Mesodermal cell (in vitro differentiated cells): Measurements from ENCODE around the gene MARK3.
"Not testable (repeated sequence)": the region's sequence is repeated elsewhere in the genome, so short reads cannot be mapped to it uniquely, and the experiment has no call there.

Source experiments
- H3K27ac ChIP-seq: 2 replicates; pipeline ENCODE4 v1.7.0; 2013; ENCODE audit warnings: mild to moderate bottlenecking, low read depth, low read length, moderate library complexity; ENCODE audit not compliant: severe bottlenecking
- H3K36me3 ChIP-seq: 2 replicates; pipeline ENCODE4 v1.7.1; 2013; ENCODE audit warnings: mild to moderate bottlenecking, low read length, moderate library complexity; ENCODE audit not compliant: control insufficient read depth, insufficient read depth
- H3K4me1 ChIP-seq: one replicate; pipeline ENCODE4 v1.7.1; 2013; ENCODE audit warnings: mild to moderate bottlenecking, low read length; ENCODE audit not compliant: insufficient read depth, control insufficient read depth, poor library complexity, severe bottlenecking
- H3K4me3 ChIP-seq: 2 replicates; pipeline ENCODE4 v1.7.0; 2013; ENCODE audit warnings: low read length, control low read depth, mild to moderate bottlenecking; ENCODE audit not compliant: insufficient read depth, poor library complexity, severe bottlenecking; ENCODE audit errors: extremely low read depth
- H3K9me3 ChIP-seq: 2 replicates; pipeline ENCODE4 v1.7.1; 2013; ENCODE audit warnings: mild to moderate bottlenecking, low read length, moderate library complexity; ENCODE audit not compliant: control insufficient read depth
- WGBS, 2 experiments: methylation state at CpG; one replicate each; pipeline ENCODE4 v1.1.5; 2013; ENCODE audit warnings: missing lambda C conversion rate in 2 of 2; ENCODE audit not compliant: insufficient coverage in 2 of 2; 5-methylcytosine and 5-hydroxymethylcytosine counted together

Gene MARK3

DNA sequence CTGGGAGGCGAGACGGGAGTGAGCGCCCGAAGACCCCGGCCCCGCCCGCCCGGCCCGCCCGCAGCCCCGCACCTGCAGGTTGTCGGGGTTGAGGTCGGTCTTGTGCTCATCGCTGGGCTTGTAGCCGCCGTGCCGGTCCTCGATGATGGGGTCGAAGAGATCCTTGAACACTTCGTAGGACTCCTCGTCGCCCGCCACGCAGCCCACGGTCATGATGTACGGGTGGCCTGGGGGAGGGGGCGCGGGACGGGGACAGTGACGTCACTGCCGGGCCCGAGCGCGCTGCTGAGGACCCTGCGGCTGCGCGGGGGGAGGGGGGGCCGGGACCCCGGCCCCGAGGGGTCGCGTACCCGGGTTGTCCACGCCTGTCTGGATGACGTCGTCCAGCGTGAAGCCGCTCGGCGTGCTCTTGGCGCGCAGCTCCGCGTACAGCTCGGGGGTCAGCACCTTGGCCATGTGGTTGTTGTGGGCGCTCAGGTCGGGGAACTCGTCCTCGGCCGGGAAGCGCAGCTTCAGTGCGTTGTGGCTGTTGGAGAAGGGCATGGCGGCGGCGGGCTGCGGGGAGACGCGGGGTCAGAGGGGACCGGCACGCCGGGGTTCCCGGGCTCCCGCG, 136.8 kb downstream of the MARK3 start:
- peaks cover 11% of the 10 kb centered on the region for H3K36me3 ChIP-seq
- no peaks in the 10 kb centered on the region for H3K9me3 ChIP-seq
- H3K4me1 ChIP-seq, result peaks cover 15% of the 10 kb centered on the region
- WGBS, 2 experiments, result 0 to 1% methylated on average over 54 to 68 of the region's 74 CpGs
- H3K4me3 ChIP-seq, result peak overlapping the region; percentile 58
- no peak overlapping the region for H3K27ac ChIP-seq

- H3K27ac ChIP-seq, result no peak within 1 kb of the TSS
- 0% methylated on average over 79 to 93 of the region's 107 CpGs for WGBS, 2 experiments
- peaks cover 11% of the 10 kb centered on the region for H3K36me3 ChIP-seq
- H3K4me1 ChIP-seq, result peaks cover 22% of the 10 kb centered on the region
- H3K9me3 ChIP-seq, result no peaks in the 10 kb centered on the region
- peak within 1 kb of the TSS; percentile 58 for H3K4me3 ChIP-seq
These were observed 137.7 kb downstream of the MARK3 start, which contains the start of gene CKB for GRCh38 chr14:103522649-103523574. Gene CKB (minus strand): TSS chr14:103522830. CDS start chr14:103522493, 337 bp downstream.

DNA sequence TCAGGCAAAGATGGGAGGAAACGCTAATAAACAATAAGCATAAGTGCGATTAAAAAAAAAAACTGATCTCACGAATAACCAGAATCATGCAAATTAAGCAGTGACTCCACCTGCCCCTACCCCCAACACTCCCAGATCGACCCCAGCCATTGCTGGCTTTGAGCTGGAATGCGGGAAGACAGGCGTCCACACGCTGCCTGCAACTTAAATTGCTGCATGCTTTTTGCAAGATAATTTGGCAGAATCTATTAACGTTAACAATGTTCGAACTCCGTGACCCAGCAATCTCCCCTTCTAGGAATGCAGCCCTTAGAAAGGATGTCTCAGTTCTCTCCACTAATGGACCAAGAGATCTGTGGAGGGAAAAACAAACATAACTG, 138.3 kb downstream of the MARK3 start:
- H3K36me3 ChIP-seq, result peaks cover 11% of the 10 kb centered on the region
- H3K27ac ChIP-seq, result no peak overlapping the region
- 33 to 43% methylated on average over 8 of the region's 10 CpGs for WGBS, 2 experiments
- peak overlapping the region; percentile 39 for H3K4me3 ChIP-seq
- no peaks in the 10 kb centered on the region for H3K9me3 ChIP-seq
- peaks cover 29% of the 10 kb centered on the region for H3K4me1 ChIP-seq

DNA sequence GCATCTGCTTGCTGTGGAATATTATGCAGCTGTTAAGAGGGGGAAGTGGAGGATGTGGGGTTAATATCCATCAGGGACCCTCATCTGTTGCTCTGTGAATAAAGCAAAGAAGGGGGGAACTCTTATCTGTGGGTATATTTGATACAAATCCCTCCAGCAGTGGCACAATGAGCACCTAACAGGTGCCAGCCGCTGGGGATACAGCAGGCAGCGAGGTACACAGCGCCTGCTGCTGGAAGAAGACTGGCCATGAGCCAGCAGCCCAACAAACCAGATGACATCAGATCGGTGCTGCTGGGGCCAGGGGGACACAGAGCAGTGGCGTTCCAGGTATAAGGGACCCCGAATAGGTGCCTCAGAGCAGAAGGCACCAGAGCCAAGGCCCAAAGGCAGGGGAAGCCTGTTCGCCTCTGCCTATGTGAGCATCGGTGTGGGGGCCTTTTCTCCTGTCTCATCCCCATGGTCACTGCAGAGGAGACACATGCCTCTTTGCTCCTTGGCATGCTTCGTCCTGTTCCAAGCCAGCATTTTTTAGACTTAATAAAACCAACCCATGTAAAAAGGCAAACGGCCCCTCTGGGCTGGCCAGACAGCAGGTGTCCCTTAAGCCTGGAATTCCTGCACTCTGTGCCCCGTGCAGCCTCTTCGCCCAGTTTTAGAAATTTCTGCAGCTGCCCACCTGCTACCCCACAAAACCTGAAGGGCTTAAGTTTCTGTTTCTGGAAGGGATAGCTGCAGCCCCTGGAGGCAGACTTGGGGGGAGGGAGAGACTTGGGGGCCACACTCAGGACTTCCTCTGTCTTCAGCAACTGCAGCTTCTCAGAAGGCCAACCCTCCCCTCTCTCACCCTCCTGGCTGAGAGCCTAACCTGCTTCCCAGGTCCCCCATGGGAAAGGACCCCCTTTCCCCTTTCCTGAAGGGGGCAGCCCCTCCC, 139.1 kb downstream of the MARK3 start:
- peaks cover 28% of the 10 kb centered on the region for H3K4me1 ChIP-seq

DNA sequence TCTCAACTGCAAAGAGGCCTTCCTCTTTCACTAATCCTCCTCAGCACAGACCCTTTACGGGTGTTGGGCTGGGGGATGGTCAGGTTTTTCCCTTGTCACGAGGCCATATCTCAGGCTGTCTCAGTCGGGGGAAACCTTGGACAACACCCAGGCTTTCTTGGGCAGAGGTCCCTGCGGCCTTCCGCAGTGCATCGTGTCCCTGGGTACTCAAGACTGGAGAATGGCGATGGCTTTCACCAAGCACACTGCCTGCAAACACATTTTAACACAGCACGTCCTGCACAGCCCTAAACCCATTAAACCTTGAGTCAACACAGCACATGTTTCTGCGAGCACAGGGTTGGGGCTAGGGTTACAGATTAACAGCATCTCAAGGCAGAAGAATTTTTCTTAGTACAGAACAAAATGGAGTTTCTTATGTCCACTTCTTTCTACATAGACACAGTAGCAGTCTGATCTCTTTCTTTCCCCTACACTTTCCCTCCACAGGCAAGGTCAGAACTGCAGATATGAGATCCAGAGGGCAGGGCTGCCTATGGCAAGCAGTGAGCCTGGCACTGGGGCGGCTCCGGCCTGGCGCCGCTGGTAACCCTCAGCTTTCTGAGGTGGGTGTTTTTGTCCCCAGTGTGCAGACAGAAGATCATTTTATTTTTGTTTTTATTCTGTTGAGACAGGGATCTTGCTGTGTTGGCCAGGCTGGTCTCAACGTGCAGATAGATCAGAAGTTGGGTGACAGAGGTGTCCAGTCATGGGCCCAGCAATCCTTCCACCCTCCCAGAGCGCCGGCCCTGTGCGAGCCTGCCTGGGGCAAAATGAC, 140.4 kb downstream of the MARK3 start:
- not testable (repeated sequence) for H3K27ac ChIP-seq, H3K36me3 ChIP-seq
- 83 to 84% methylated on average over 10 of the region's 17 CpGs for WGBS, 2 experiments

More for the DNA sequence above, 139.1 kb downstream of the MARK3 start:
- Histone ChIP-seq H3K9me3 (no peaks in the 10 kb centered on the region), H3K36me3 (peaks cover 9% of the 10 kb centered on the region), H3K4me3 (no peak overlapping the region), H3K27ac (no peak overlapping the region)
- 72 to 75% methylated on average over 10 to 11 of the region's 12 CpGs for whole genome bisulfite sequencing, 2 experiments

GRCh38 chr14:103526247-103526913, 141.2 kb downstream of the MARK3 start:
- no peak overlapping the region for H3K27ac ChIP-seq
- no peak overlapping the region for H3K4me3 ChIP-seq
- H3K9me3 ChIP-seq, result no peaks in the 10 kb centered on the region
- peaks cover 6% of the 10 kb centered on the region for H3K36me3 ChIP-seq
- WGBS, 2 experiments, result 78 to 86% methylated on average over 4 to 7 of the region's 8 CpGs
- H3K4me1 ChIP-seq, result peaks cover 19% of the 10 kb centered on the region

More for the DNA sequence above, 140.4 kb downstream of the MARK3 start:
- not testable (repeated sequence) for H3K9me3 ChIP-seq, H3K4me3 ChIP-seq
- H3K4me1 ChIP-seq, result peaks cover 19% of the 10 kb centered on the region

DNA sequence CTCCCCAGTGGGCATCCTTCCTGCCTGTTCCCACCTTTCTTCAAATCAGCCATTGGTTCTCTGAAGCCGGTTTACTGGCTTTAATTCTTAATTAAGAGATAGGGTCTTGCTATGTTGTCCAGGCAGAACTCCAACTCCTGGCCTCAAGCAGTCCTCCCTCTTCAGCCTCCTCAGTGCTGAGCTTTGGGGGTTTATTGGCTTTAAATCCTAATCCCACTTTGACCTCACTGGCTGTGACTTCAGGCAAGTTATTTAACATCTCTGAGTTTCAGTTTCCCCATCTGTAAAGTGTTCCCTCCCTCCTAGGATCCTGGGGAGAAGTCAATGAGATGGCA, 141.7 kb downstream of the MARK3 start:
- no CpG with 5 or more reads among the region's 1 CpG for WGBS, 2 experiments
- Histone ChIP-seq H3K36me3 (peaks cover 6% of the 10 kb centered on the region), H3K9me3 (no peaks in the 10 kb centered on the region), H3K4me3 (no peak overlapping the region), H3K27ac (no peak overlapping the region), H3K4me1 (peaks cover 19% of the 10 kb centered on the region)

DNA sequence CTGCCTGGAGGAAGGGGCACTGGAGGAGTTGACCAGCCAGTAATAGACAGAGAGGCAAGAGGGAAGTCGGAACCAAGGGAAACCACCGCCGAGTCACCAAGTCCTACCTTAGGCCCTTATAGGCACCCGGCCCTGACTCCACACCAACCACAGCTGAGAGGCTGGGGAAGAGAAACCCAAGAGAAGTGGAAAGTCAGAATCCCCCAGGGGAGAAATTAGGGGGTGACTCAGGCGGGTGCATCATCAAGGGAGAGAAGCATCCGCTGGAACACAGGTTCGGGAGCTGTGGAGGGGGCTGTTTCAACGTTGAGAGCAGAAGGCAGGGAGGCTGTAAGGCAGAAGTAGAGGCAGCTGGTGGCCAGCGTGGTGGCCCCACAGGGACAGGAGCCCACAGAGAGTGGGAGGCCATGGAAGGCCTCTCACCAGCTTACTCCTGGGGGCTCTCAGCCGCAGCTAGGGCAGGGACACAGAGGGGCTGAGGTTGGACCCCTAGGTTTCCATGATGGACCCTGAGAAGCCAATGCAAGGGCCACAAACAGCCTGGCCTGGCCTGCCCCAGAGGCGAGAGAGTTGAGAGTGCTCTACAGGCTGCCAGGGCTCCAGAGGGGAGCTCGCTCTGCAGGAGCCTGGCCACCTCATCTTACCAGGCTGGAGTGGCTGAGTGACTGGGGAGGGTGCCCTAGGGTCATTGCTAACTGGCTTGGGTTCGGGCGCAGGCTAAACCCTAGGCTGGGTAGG, 142.4 kb downstream of the MARK3 start:
- 85 to 91% methylated on average over 8 to 10 of the region's 14 CpGs for WGBS, 2 experiments
- H3K36me3 ChIP-seq, result peaks cover 9% of the 10 kb centered on the region
- no peak overlapping the region for H3K27ac ChIP-seq
- no peaks in the 10 kb centered on the region for H3K9me3 ChIP-seq
- H3K4me3 ChIP-seq, result no peak overlapping the region
- peaks cover 19% of the 10 kb centered on the region for H3K4me1 ChIP-seq

DNA sequence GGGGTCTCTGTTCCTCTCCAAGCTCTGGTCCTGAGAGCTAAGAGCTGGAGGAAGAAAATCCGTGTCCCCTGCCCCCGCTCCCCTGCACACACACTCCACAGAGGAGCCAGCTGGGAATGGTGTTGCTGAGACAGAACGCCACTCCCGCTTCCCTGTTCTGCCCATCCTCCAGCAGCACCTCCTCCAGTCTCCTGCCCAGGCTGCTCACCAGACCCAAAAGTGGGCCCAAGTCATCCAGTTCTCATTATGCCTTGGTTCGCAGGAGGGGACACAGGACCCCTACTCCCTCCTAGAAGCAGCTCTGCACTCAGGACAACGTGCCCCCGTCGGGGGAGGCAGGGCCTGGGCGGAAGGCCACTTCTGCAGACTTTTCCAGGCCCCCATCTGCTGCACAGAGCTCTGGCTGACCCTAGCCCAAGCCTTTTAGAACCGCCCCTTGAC, 143.0 kb downstream of the MARK3 start:
- H3K27ac ChIP-seq, result peak overlapping the region; percentile 74
- peaks cover 17% of the 10 kb centered on the region for H3K4me1 ChIP-seq
- H3K4me3 ChIP-seq, result peak overlapping the region; percentile 86
- H3K36me3 ChIP-seq, result peaks cover 12% of the 10 kb centered on the region
- 66 to 76% methylated on average over 9 to 10 of the region's 10 CpGs for WGBS, 2 experiments
- H3K9me3 ChIP-seq, result no peaks in the 10 kb centered on the region
